Activated CD4-positive, alpha-beta memory T cell treated with anti-CD3 and anti-CD28 coated beads, Interleukin-2, amount 10 ng/mL, durations not matched to agents 7 days and 5 days (primary cell): ENCODE data around the gene NPB. TPM values are rescaled to one million over a fixed set of nuclear protein-coding genes. Genes with fewer than 3 reads are reported as not detected.
"Not testable (repeated sequence)": the region's sequence is repeated elsewhere in the genome, so short reads cannot be mapped to it uniquely, and the experiment has no call there.

Experiments used
- CTCF ChIA-PET: fragments of 350-600 bp; sonication (Branson Sonifier 250); formaldehyde crosslinking; loops from one replicate; lab custom pipeline; 2021; ENCODE audit warnings: antibody characterized with exemption, inconsistent platforms; lab: Charles Lee
- POLR2A ChIA-PET: fragments of 350-600 bp; sonication (Branson Sonifier 250); formaldehyde crosslinking; loops from one replicate; lab custom pipeline; 2021; ENCODE audit warnings: antibody characterized with exemption; lab: Charles Lee
- DNase-seq: peaks from one replicate; pipeline ENCODE4 v3.0.0-alpha.2; 2020
- H3K27ac Mint-ChIP-seq: one replicate; pipeline ENCODE4 v1.8.0; 2021; ENCODE audit warnings: mild to moderate bottlenecking, mixed read lengths
- H3K27me3 Mint-ChIP-seq: one replicate; pipeline ENCODE4 v1.8.0; 2021; ENCODE audit warnings: mixed read lengths
- H3K36me3 Mint-ChIP-seq: one replicate; pipeline ENCODE4 v1.8.0; 2021; ENCODE audit warnings: low read depth, mixed read lengths
- H3K4me1 Mint-ChIP-seq: one replicate; pipeline ENCODE4 v1.8.0; 2021; ENCODE audit warnings: mixed read lengths
- H3K4me3 Mint-ChIP-seq: one replicate; pipeline ENCODE4 v1.8.0; 2021; ENCODE audit warnings: mild to moderate bottlenecking, mixed read lengths
- H3K9me3 Mint-ChIP-seq: one replicate; pipeline ENCODE4 v1.8.0; 2021; ENCODE audit warnings: mixed read lengths
- total RNA-seq, 2 experiments: library from RNA; stranded (reverse); gene quantifications; one replicate each; pipeline ENCODE4 v1.2.3, GENCODE V29; 2021

The NPB gene
- total RNA-seq, 2 experiments from 2014 or later, result 0.38 TPM; not detected in 1

- no peaks in the 10 kb centered on the region for H3K27me3 Mint-ChIP-seq
- H3K27ac Mint-ChIP-seq, result no peak overlapping the region
- ChIA-PET POLR2A (interaction anchor here (1.6 to 1.9 kb wide), 2 partner anchors 42 to 51 kb away, joined by 3 to 5 read pairs; partner anchors contain the start of gene P4HB), CTCF (no interaction called here)
- H3K36me3 Mint-ChIP-seq, result peaks cover 50% of the 10 kb centered on the region
- H3K4me3 Mint-ChIP-seq, result peak overlapping the region; percentile 39
- H3K4me1 Mint-ChIP-seq, result peaks cover 37% of the 10 kb centered on the region
- no peaks in the 10 kb centered on the region for H3K9me3 Mint-ChIP-seq
- DNase-seq, result no peak
Observed at GRCh38 chr17:81911969-81912368, 9.9 kb downstream of the NPB start.

GRCh38 chr17:81912441-81913309 is 10.6 kb downstream of the NPB start:
- peak overlapping the region; percentile 39 for H3K4me3 Mint-ChIP-seq
- no peaks in the 10 kb centered on the region for H3K27me3 Mint-ChIP-seq
- H3K9me3 Mint-ChIP-seq, result no peaks in the 10 kb centered on the region
- no peak for DNase-seq
- POLR2A ChIA-PET, result interaction anchor here (1.0 to 1.9 kb wide), 4 partner anchors 9 to 52 kb away, joined by 3 to 5 read pairs (median 3); partner anchors contain the start of gene P4HB
- H3K4me1 Mint-ChIP-seq, result peaks cover 41% of the 10 kb centered on the region
- peaks cover 54% of the 10 kb centered on the region for H3K36me3 Mint-ChIP-seq
- no peak overlapping the region for H3K27ac Mint-ChIP-seq
- CTCF ChIA-PET, result no interaction called here

- H3K4me3 Mint-ChIP-seq, result no peak overlapping the region
- no peaks in the 10 kb centered on the region for H3K27me3 Mint-ChIP-seq
- H3K36me3 Mint-ChIP-seq, result peaks cover 56% of the 10 kb centered on the region
- DNase-seq, result no peak
- H3K4me1 Mint-ChIP-seq, result peaks cover 46% of the 10 kb centered on the region
- H3K9me3 Mint-ChIP-seq, result no peaks in the 10 kb centered on the region
- ChIA-PET POLR2A (interaction anchor here (1.0 to 1.9 kb wide), 3 partner anchors 8 to 53 kb away, joined by 3 to 5 read pairs (median 3); partner anchors contain the start of gene P4HB), CTCF (no interaction called here)
- no peak overlapping the region for H3K27ac Mint-ChIP-seq
Observed at GRCh38 chr17:81913394-81914102, 11.5 kb downstream of the NPB start.

GRCh38 chr17:81914103-81914850 is 12.2 kb downstream of the NPB start:
- DNase-seq, result no peak
- Mint-ChIP-seq H3K4me3 (no peak overlapping the region), H3K4me1 (peaks cover 51% of the 10 kb centered on the region)

GRCh38 chr17:81915331-81915730 is 13.3 kb downstream of the NPB start:
- peak overlapping the region; percentile 4 for H3K4me3 Mint-ChIP-seq
- no peak overlapping the region for H3K27ac Mint-ChIP-seq
- POLR2A ChIA-PET, result interaction anchor here (1.0 to 1.5 kb wide), 2 partner anchors 10 to 12 kb away, joined by 3 to 4 read pairs; no protein-coding TSS in a partner anchor
- H3K36me3 Mint-ChIP-seq, result peaks cover 65% of the 10 kb centered on the region
- no peak for DNase-seq
- H3K27me3 Mint-ChIP-seq, result no peaks in the 10 kb centered on the region
- H3K4me1 Mint-ChIP-seq, result peaks cover 47% of the 10 kb centered on the region
- no peaks in the 10 kb centered on the region for H3K9me3 Mint-ChIP-seq
- CTCF ChIA-PET, result interaction anchor here (0.6 to 2.4 kb wide), 3 partner anchors 12 to 38 kb away, joined by 3 to 13 read pairs (median 3); partner anchors contain the start of gene MAFG

More at GRCh38 chr17:81914103-81914850, 12.2 kb downstream of the NPB start:
- H3K36me3 Mint-ChIP-seq, result peaks cover 58% of the 10 kb centered on the region
- H3K27me3 Mint-ChIP-seq, result no peaks in the 10 kb centered on the region
- H3K27ac Mint-ChIP-seq, result no peak overlapping the region
- CTCF ChIA-PET, result no interaction called here
- POLR2A ChIA-PET, result interaction anchor here (0.6 to 1.5 kb wide), 3 partner anchors 11 to 350 kb away, joined by 3 to 4 read pairs (median 4); no protein-coding TSS in a partner anchor
- no peaks in the 10 kb centered on the region for H3K9me3 Mint-ChIP-seq

GRCh38 chr17:81916234-81917001 is 14.4 kb downstream of the NPB start:
- ChIA-PET POLR2A (interaction anchor here (0.8 to 1.9 kb wide), 12 partner anchors 10 to 213 kb away, joined by 3 to 42 read pairs (median 5); partner anchors contain the start of genes ALYREF, ANAPC11, ARHGDIA and MAFG), CTCF (interaction anchor here (0.9 to 2.4 kb wide), 4 partner anchors 11 to 121 kb away, joined by 3 to 13 read pairs (median 4); partner anchors contain the start of genes DCXR, MAFG and PYCR1)
- H3K27ac Mint-ChIP-seq, result peak overlapping the region; percentile 47
- no peaks in the 10 kb centered on the region for H3K27me3 Mint-ChIP-seq
- no peak for DNase-seq
- H3K9me3 Mint-ChIP-seq, result no peaks in the 10 kb centered on the region
- H3K4me1 Mint-ChIP-seq, result peaks cover 48% of the 10 kb centered on the region
- H3K4me3 Mint-ChIP-seq, result peak overlapping the region; percentile 89
- peaks cover 69% of the 10 kb centered on the region for H3K36me3 Mint-ChIP-seq

GRCh38 chr17:81917565-81918332 is 15.7 kb downstream of the NPB start, which contains the start of gene SIRT7:
SIRT7 (minus strand) TSS chr17:81918176; CDS start chr17:81918131, 45 bp downstream.
- CTCF ChIA-PET, result interaction anchor here (0.9 to 2.4 kb wide), 4 partner anchors 9 to 120 kb away, joined by 3 to 13 read pairs (median 4); partner anchors contain the start of genes DCXR, MAFG and PYCR1
- Mint-ChIP-seq H3K27ac (peak within 1 kb of the TSS; percentile 82), H3K36me3 (peaks cover 68% of the 10 kb centered on the region)

GRCh38 chr17:81918333-81918669 is 16.3 kb downstream of the NPB start:
- Mint-ChIP-seq H3K4me3 (peak overlapping the region; percentile 89), H3K4me1 (peaks cover 46% of the 10 kb centered on the region), H3K27ac (peak overlapping the region; percentile 82), H3K36me3 (peaks cover 65% of the 10 kb centered on the region)
- H3K9me3 Mint-ChIP-seq, H3K27me3 Mint-ChIP-seq, DNase-seq, CTCF ChIA-PET: not testable (repeated sequence)
- POLR2A ChIA-PET, result interaction anchor here (1.3 to 1.8 kb wide), 3 partner anchors 9 to 148 kb away, joined by 3 to 42 read pairs (median 6); partner anchors contain the start of gene MAFG

More at GRCh38 chr17:81917565-81918332, 15.7 kb downstream of the NPB start, which contains the start of gene SIRT7:
- Mint-ChIP-seq H3K4me1 (peaks cover 48% of the 10 kb centered on the region), H3K4me3 (peak within 1 kb of the TSS; percentile 89), H3K9me3 (no peaks in the 10 kb centered on the region), H3K27me3 (no peaks in the 10 kb centered on the region)
- POLR2A ChIA-PET, result interaction anchor here (0.6 to 1.9 kb wide), 18 partner anchors 9 to 311 kb away, joined by 3 to 42 read pairs (median 5); partner anchors contain the start of genes ALYREF, ANAPC11, ARHGDIA and MAFG
- DNase-seq, result peak; percentile 86

- no peaks in the 10 kb centered on the region for H3K9me3 Mint-ChIP-seq
- CTCF ChIA-PET, result no interaction called here
- POLR2A ChIA-PET, result no interaction called here
- H3K27me3 Mint-ChIP-seq, result no peaks in the 10 kb centered on the region
- no peak for DNase-seq
- peaks cover 51% of the 10 kb centered on the region for H3K4me1 Mint-ChIP-seq
- peak overlapping the region; percentile 82 for H3K27ac Mint-ChIP-seq
- H3K36me3 Mint-ChIP-seq, result peaks cover 58% of the 10 kb centered on the region
- peak overlapping the region; percentile 1 for H3K4me3 Mint-ChIP-seq
Observed at GRCh38 chr17:81918832-81919545, 17.0 kb downstream of the NPB start.
